GM12878 (cell line): ENCODE data around the gene VPS16.

Source experiments
- BMI1 ChIP-seq: fragments of 450-650 bp; IDR thresholded peaks from 2 replicates; pipeline ENCODE4 v1.6.1; 2016; ENCODE audit warnings: mild to moderate bottlenecking, moderate library complexity, borderline replicate concordance
- CBX3 ChIP-seq: fragments of 200-600 bp; sonication (generic); IDR thresholded peaks from 2 replicates; pipeline ENCODE4 v1.6.1; 2016; ENCODE audit warnings: low read depth, borderline replicate concordance
- CEBPB ChIP-seq, 2 experiments: fragments of 150-350 bp in 1 of 2; IDR thresholded peaks; 2 replicates each; pipeline ENCODE4 v1.6.1; 2012 to 2014; ENCODE audit warnings: low read depth in 2 of 2, low read length in 2 of 2, borderline replicate concordance in 1 of 2, inconsistent platforms in 1 of 2
- CTCF ChIP-seq, 3 experiments: IDR thresholded peaks in 2 of 3; conservative IDR thresholded peaks in 1 of 3; 2 replicates each; pipeline ENCODE4 v1.5.1; 2011; ENCODE audit warnings: low read depth in 3 of 3, low read length in 3 of 3, mild to moderate bottlenecking in 3 of 3, control low read depth in 2 of 3, moderate library complexity in 2 of 3, inconsistent platforms in 1 of 3, mixed read lengths in 1 of 3; ENCODE audit not compliant: control insufficient read depth in 2 of 3, insufficient read depth in 1 of 3; ENCODE audit errors: extremely low read depth in 1 of 3
- IRF5 ChIP-seq: fragments of 450-650 bp; IDR thresholded peaks from 2 replicates; pipeline ENCODE4 v1.6.1; 2017; ENCODE audit warnings: borderline replicate concordance
- POLR2AphosphoS5 ChIP-seq: IDR thresholded peaks from 2 replicates; pipeline ENCODE4 v1.6.1; 2011; ENCODE audit warnings: mild to moderate bottlenecking, low read length, inconsistent platforms
- REST ChIP-seq: IDR thresholded peaks from 2 replicates; pipeline ENCODE4 v1.6.1; 2012; ENCODE audit warnings: mild to moderate bottlenecking, low read depth, low read length
- ZNF217 ChIP-seq: fragments of 450-650 bp; IDR thresholded peaks from 2 replicates; pipeline ENCODE4 v1.6.1; 2017; ENCODE audit warnings: antibody characterized with exemption, mild to moderate bottlenecking
- TF ChIP-seq, protein P1 (sequence below): fragments of 450-650 bp; IDR thresholded peaks from 2 replicates; pipeline ENCODE4 v1.6.1; 2017; ENCODE audit warnings: mild to moderate bottlenecking

GRCh38 chr20:2883726-2884637 is 43.4 kb downstream of the VPS16 start:
- TF ChIP-seq, protein P1, sequence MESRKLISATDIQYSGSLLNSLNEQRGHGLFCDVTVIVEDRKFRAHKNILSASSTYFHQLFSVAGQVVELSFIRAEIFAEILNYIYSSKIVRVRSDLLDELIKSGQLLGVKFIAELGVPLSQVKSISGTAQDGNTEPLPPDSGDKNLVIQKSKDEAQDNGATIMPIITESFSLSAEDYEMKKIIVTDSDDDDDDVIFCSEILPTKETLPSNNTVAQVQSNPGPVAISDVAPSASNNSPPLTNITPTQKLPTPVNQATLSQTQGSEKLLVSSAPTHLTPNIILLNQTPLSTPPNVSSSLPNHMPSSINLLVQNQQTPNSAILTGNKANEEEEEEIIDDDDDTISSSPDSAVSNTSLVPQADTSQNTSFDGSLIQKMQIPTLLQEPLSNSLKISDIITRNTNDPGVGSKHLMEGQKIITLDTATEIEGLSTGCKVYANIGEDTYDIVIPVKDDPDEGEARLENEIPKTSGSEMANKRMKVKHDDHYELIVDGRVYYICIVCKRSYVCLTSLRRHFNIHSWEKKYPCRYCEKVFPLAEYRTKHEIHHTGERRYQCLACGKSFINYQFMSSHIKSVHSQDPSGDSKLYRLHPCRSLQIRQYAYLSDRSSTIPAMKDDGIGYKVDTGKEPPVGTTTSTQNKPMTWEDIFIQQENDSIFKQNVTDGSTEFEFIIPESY = no peak
- TF ChIP-seq POLR2AphosphoS5 (no peak), IRF5 (no peak), CEBPB (IDR thresholded peaks at IDR 0.05; ENCODE audit: borderline replicate concordance in 1 of 2, low read depth in 2 of 2, low read length in 2 of 2) (no peak), CTCF (IDR thresholded peaks at IDR 0.05 in 2 of 3, conservative IDR thresholded peaks at IDR 0.05 in 1 of 3; ENCODE audit: control insufficient read depth in 2 of 3, extremely low read depth in 1 of 3, insufficient read depth in 1 of 3, low read depth in 3 of 3, low read length in 3 of 3) (no peak), CBX3 (no peak), BMI1 (no peak), REST (no peak), ZNF217 (no peak)
